Neural cell (in vitro differentiated cells): ENCODE measurements around the gene FKBP2. TPM values are rescaled to one million over a fixed set of nuclear protein-coding genes. Genes with fewer than 3 reads are reported as not detected.

ENCODE experiments used
- H2AFZ ChIP-seq: fragments of 200-600, 300-800 bp; sonication (generic), shearing (Covaris generic); 2 replicates; pipeline ENCODE4 v1.6.0; 2014; ENCODE audit warnings: low read depth, mild to moderate bottlenecking, antibody characterized with exemption, low read length, moderate library complexity
- H3F3A ChIP-seq: fragments of 200-600 bp; shearing (Covaris generic); 2 replicates; pipeline ENCODE4 v1.6.1; 2016; ENCODE audit warnings: mild to moderate bottlenecking, moderate library complexity, mixed read lengths, antibody characterized with exemption, low read length; ENCODE audit not compliant: insufficient read depth, poor library complexity, severe bottlenecking
- H3K27ac ChIP-seq: fragments of 200-600, 300-800 bp; sonication (generic), shearing (Covaris generic); 2 replicates; pipeline ENCODE4 v1.5.1; 2014; ENCODE audit warnings: mild to moderate bottlenecking, low read length, moderate library complexity
- H3K27me3 ChIP-seq: fragments of 300-800, 200-600 bp; sonication (generic), shearing (Covaris generic); 2 replicates; pipeline ENCODE4 v1.6.0; 2014; ENCODE audit warnings: mild to moderate bottlenecking, low read depth, low read length, moderate library complexity; ENCODE audit not compliant: insufficient read depth
- H3K36me3 ChIP-seq: fragments of 300-800, 200-600 bp; sonication (generic), shearing (Covaris generic); 2 replicates; pipeline ENCODE4 v1.5.1; 2014; ENCODE audit warnings: mild to moderate bottlenecking, antibody characterized with exemption, low read length, moderate library complexity; ENCODE audit not compliant: insufficient read depth
- H3K4me2 ChIP-seq: fragments of 300-800, 200-600 bp; sonication (generic), shearing (Covaris generic); 2 replicates; pipeline ENCODE4 v1.6.0; 2014; ENCODE audit warnings: mild to moderate bottlenecking, low read length
- H3K4me3 ChIP-seq: fragments of 300-800, 200-600 bp; sonication (generic), shearing (Covaris generic); 2 replicates; pipeline ENCODE4 v1.5.1; 2014; ENCODE audit warnings: mild to moderate bottlenecking, low read length, moderate library complexity
- H3K79me2 ChIP-seq: fragments of 200-600 bp; shearing (Covaris generic); replicated peaks from 2 replicates; pipeline ENCODE4 v1.6.0; 2014; ENCODE audit warnings: mild to moderate bottlenecking, low read length, moderate library complexity; ENCODE audit not compliant: insufficient read depth
- H3K9ac ChIP-seq: fragments of 300-800, 200-600 bp; sonication (generic), shearing (Covaris generic); 2 replicates; pipeline ENCODE4 v1.6.1; 2016; ENCODE audit warnings: mild to moderate bottlenecking, low read length, mixed read lengths
- H3K9me2 ChIP-seq: fragments of 200-600 bp; shearing (Covaris generic); 2 replicates; pipeline ENCODE4 v1.6.1; 2016; ENCODE audit warnings: mild to moderate bottlenecking, low read length, mixed read lengths; ENCODE audit not compliant: insufficient read depth
- H3K9me3 ChIP-seq: fragments of 200-600, 300-800 bp; sonication (generic), shearing (Covaris generic); 2 replicates; pipeline ENCODE4 v1.6.1; 2016; ENCODE audit warnings: mild to moderate bottlenecking, mixed run types, low read length, moderate library complexity, mixed read lengths
- H4K20me1 ChIP-seq: fragments of 200-600 bp; shearing (Covaris generic); 2 replicates; pipeline ENCODE4 v1.6.1; 2016; ENCODE audit warnings: mild to moderate bottlenecking, mixed run types; ENCODE audit not compliant: insufficient read depth
- CTCF ChIP-seq: fragments of 450-650 bp; IDR thresholded peaks from 2 replicates; pipeline ENCODE4 v1.5.1; 2014; ENCODE audit warnings: antibody characterized with exemption, mild to moderate bottlenecking, moderate library complexity; ENCODE audit not compliant: poor library complexity, severe bottlenecking
- EP300 ChIP-seq: fragments of 450-650 bp; conservative IDR thresholded peaks from 2 replicates; pipeline ENCODE4 v1.6.1; 2014; ENCODE audit warnings: antibody characterized with exemption, mild to moderate bottlenecking, moderate library complexity; ENCODE audit not compliant: poor library complexity, severe bottlenecking
- EZH2 ChIP-seq: fragments of 200-600, 300-800 bp; shearing (Covaris generic), sonication (generic); IDR thresholded peaks from 2 replicates; pipeline ENCODE4 v1.6.1; 2014; ENCODE audit warnings: antibody characterized with exemption, low read length, borderline replicate concordance, mild to moderate bottlenecking; ENCODE audit not compliant: insufficient read depth, poor library complexity, severe bottlenecking
- MXI1 ChIP-seq: fragments of 450-650 bp; conservative IDR thresholded peaks from 2 replicates; pipeline ENCODE4 v1.6.1; 2014; ENCODE audit warnings: antibody characterized with exemption, mild to moderate bottlenecking; ENCODE audit not compliant: poor library complexity, severe bottlenecking
- POLR2AphosphoS5 ChIP-seq: IDR thresholded peaks from 2 replicates; pipeline ENCODE4 v1.6.1; 2012
- RAD21 ChIP-seq: fragments of 450-650 bp; conservative IDR thresholded peaks from 2 replicates; pipeline ENCODE4 v1.6.1; 2014; ENCODE audit warnings: antibody characterized with exemption, mild to moderate bottlenecking, moderate library complexity
- SMC3 ChIP-seq: fragments of 450-650 bp; conservative IDR thresholded peaks from 2 replicates; pipeline ENCODE4 v1.6.1; 2014; ENCODE audit warnings: antibody characterized with exemption, mild to moderate bottlenecking, moderate library complexity; ENCODE audit not compliant: poor library complexity
- TAF1 ChIP-seq: IDR thresholded peaks from 2 replicates; pipeline ENCODE4 v1.6.1; 2012; ENCODE audit warnings: low read depth
- polyA plus RNA-seq: library from polyadenylated mRNA; depleted of rRNA; stranded (reverse); fragments of >200 nt; gene quantifications from 2 replicates; pipeline ENCODE4 v1.2.3, GENCODE V29; 2014
- TF ChIP-seq, protein P1 (sequence below): IDR thresholded peaks from 2 replicates; pipeline ENCODE4 v1.6.1; 2012; ENCODE audit warnings: borderline replicate concordance

Gene FKBP2
- polyA plus RNA-seq, 1 donor from 2014 or later: 47.4 TPM

- TF ChIP-seq CTCF (no peak), EZH2 (no peak), MXI1 (no peak), SMC3 (no peak), TAF1 (no peak), POLR2AphosphoS5 (no peak), RAD21 (no peak), EP300 (no peak)
- TF ChIP-seq, protein P1, sequence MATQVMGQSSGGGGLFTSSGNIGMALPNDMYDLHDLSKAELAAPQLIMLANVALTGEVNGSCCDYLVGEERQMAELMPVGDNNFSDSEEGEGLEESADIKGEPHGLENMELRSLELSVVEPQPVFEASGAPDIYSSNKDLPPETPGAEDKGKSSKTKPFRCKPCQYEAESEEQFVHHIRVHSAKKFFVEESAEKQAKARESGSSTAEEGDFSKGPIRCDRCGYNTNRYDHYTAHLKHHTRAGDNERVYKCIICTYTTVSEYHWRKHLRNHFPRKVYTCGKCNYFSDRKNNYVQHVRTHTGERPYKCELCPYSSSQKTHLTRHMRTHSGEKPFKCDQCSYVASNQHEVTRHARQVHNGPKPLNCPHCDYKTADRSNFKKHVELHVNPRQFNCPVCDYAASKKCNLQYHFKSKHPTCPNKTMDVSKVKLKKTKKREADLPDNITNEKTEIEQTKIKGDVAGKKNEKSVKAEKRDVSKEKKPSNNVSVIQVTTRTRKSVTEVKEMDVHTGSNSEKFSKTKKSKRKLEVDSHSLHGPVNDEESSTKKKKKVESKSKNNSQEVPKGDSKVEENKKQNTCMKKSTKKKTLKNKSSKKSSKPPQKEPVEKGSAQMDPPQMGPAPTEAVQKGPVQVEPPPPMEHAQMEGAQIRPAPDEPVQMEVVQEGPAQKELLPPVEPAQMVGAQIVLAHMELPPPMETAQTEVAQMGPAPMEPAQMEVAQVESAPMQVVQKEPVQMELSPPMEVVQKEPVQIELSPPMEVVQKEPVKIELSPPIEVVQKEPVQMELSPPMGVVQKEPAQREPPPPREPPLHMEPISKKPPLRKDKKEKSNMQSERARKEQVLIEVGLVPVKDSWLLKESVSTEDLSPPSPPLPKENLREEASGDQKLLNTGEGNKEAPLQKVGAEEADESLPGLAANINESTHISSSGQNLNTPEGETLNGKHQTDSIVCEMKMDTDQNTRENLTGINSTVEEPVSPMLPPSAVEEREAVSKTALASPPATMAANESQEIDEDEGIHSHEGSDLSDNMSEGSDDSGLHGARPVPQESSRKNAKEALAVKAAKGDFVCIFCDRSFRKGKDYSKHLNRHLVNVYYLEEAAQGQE: no peak
- no peak overlapping the region for H3K4me2 ChIP-seq
- H3K9ac ChIP-seq: peak overlapping the region; percentile 20
- no peak overlapping the region for H3K4me3 ChIP-seq
- no peak overlapping the region for H3K27ac ChIP-seq
- H4K20me1 ChIP-seq: no peaks in the 10 kb centered on the region
- H3K79me2 ChIP-seq: no peaks in the 10 kb centered on the region
- no peaks in the 10 kb centered on the region for H3K9me2 ChIP-seq
- H3K9me3 ChIP-seq: no peaks in the 10 kb centered on the region
- no peaks in the 10 kb centered on the region for H3F3A ChIP-seq
- no peak overlapping the region for H2AFZ ChIP-seq
- H3K27me3 ChIP-seq: no peaks in the 10 kb centered on the region
- no peaks in the 10 kb centered on the region for H3K36me3 ChIP-seq
These were observed 23.5 kb downstream of the FKBP2 start for GRCh38 chr11:64264371-64264852.

DNA sequence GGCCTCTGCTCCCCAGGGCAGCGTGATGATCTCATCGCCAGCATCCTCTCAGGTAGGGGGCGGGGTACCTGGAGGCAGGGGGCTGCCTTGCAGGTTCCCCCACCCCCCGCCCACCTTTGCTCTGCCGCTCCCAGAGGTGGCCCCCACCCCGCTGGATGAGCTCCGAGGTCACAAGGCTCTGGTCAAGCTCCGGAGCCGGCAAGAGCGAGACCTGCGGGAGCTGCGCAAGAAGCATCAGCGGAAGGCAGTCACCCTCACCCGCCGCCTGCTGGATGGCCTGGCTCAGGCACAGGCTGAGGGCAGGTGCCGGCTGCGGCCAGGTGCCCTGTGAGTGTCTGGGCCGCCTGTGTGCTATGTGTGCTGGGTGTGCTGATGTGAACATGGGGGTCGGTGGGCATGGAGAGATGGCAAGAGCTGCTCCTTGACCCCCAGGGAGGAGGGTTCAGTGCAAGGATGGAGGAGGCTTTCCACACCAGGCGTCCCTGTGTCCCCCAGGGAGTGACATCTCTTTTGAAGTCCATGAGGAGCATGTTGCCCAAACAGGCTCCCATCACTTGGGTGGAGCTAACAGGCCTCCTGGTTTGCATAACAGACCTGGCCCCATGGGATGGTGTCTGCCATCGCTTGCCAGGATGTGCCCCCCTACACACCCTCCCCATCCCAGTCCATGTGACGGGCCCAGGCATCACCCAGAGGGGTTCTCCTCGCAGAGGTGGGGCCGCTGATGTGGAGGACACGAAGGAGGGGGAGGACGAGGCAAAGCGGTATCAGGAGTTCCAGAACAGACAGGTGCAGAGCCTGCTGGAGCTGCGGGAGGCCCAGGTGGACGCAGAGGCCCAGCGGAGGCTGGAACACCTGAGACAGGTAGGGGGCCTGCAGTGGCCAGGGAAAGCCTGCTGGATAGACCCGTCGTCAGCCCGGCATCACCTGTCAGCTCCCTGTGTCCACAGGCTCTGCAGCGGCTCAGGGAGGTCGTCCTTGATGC lies 24.6 kb downstream of the FKBP2 start:
- no peak overlapping the region for H3K4me2 ChIP-seq
- H3K27ac ChIP-seq: no peak overlapping the region
- no peaks in the 10 kb centered on the region for H3K9me3 ChIP-seq
- no peak overlapping the region for H3K4me3 ChIP-seq
- H3K9me2 ChIP-seq: no peaks in the 10 kb centered on the region
- TF ChIP-seq CTCF (no peak), SMC3 (no peak), EZH2 (no peak), EP300 (no peak), POLR2AphosphoS5 (no peak), MXI1 (no peak), RAD21 (no peak)
- TF ChIP-seq, protein P1: no peak
- no peaks in the 10 kb centered on the region for H3K27me3 ChIP-seq
- no peak overlapping the region for H2AFZ ChIP-seq
- no peaks in the 10 kb centered on the region for H3K36me3 ChIP-seq
- no peaks in the 10 kb centered on the region for H4K20me1 ChIP-seq
- no peak overlapping the region for H3K9ac ChIP-seq
- no peaks in the 10 kb centered on the region for H3K79me2 ChIP-seq
- H3F3A ChIP-seq: peaks cover 4% of the 10 kb centered on the region
